Naive B cell (primary cell): ENCODE data around the gene GNAL. TPM values are rescaled to one million over a fixed set of nuclear protein-coding genes. Genes with fewer than 3 reads are reported as not detected.

Experiments used
- ATAC-seq, 2 donors: fragments of 150-1000 bp; cut with Tn5 transposase; 2 replicates each; pipeline ENCODE4 v1.10.0; 2021; ENCODE audit warnings: low read depth in 2 of 2, mild to moderate bottlenecking in 2 of 2, moderate library complexity in 2 of 2
- DNase-seq: peaks from one replicate; pipeline ENCODE4 v3.0.0; 2022
- H3K27ac Mint-ChIP-seq, 6 donors: one replicate each; pipeline ENCODE4 v1.8.0; 2020 to 2022; ENCODE audit warnings: mild to moderate bottlenecking in 6 of 6, mixed read lengths in 6 of 6, moderate library complexity in 5 of 6, inconsistent platforms in 2 of 6
- H3K27me3 Mint-ChIP-seq, 3 donors: one replicate each; pipeline ENCODE4 v1.8.0; 2021 to 2022; ENCODE audit warnings: mixed read lengths in 3 of 3, mild to moderate bottlenecking in 1 of 3
- H3K36me3 Mint-ChIP-seq, 2 donors: one replicate each; pipeline ENCODE4 v1.8.0; 2020 to 2022; ENCODE audit warnings: mixed read lengths in 2 of 2, inconsistent platforms in 1 of 2, mild to moderate bottlenecking in 1 of 2
- H3K4me1 Mint-ChIP-seq, 3 donors: one replicate each; pipeline ENCODE4 v1.8.0; 2020 to 2022; ENCODE audit warnings: mixed read lengths in 3 of 3, inconsistent platforms in 1 of 3, mild to moderate bottlenecking in 1 of 3, moderate library complexity in 1 of 3
- H3K4me3 Mint-ChIP-seq, 8 donors: one replicate each; pipeline ENCODE4 v1.8.0; 2020 to 2022; ENCODE audit warnings: mild to moderate bottlenecking in 8 of 8, mixed read lengths in 8 of 8, moderate library complexity in 8 of 8, inconsistent platforms in 2 of 8
- H3K9me3 Mint-ChIP-seq, 7 donors: one replicate each; pipeline ENCODE4 v1.8.0; 2020 to 2022; ENCODE audit warnings: mixed read lengths in 7 of 7, mild to moderate bottlenecking in 5 of 7, inconsistent platforms in 2 of 7, moderate library complexity in 1 of 7
- polyA plus RNA-seq, 6 donors: library from polyadenylated mRNA; unstranded; fragments of 300-500 nt; fragmentation: Illumina TruSeq; gene quantifications; one replicate each; pipeline ENCODE4 v1.2.3, GENCODE V29; 2021; ENCODE audit warnings: low read depth in 6 of 6

Gene GNAL
- polyA plus RNA-seq, 6 donors from 2014 or later, result 0.05 to 0.48 (median 0.14) TPM; not detected in 2

GRCh38 chr18:11792632-11793031, 103.6 kb downstream of the GNAL start:
- Mint-ChIP-seq H3K4me1 (peaks cover 2 to 12% (median 10%) of the 10 kb centered on the region in 3 donors), H3K27ac (no peak overlapping the region), H3K27me3 (peaks cover 8 to 28% (median 20%) of the 10 kb centered on the region in 3 donors), H3K4me3 (no peak overlapping the region), H3K36me3 (no peaks in the 10 kb centered on the region), H3K9me3 (peaks cover 0 to 5% (median 0%) of the 10 kb centered on the region in 7 donors)
- ATAC-seq, result no peak
- no peak for DNase-seq

DNA sequence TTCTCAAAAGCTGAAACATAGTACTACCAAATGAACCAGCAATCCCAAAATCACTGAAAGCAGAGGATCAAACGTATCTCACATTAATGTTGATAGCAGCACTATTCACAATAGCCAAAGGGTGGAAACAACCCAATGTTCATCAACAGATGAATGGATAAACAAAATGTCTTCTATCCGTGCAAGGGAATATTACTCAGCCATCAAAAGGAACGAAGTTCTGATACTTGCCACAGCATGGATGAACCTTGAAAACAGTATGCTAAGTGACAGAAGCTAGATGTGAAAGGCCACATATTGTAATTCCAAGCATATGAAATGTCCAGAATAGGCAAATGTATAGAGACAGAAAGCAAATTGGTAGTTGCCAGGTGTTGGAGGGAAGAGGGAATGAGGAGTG, 105.1 kb downstream of the GNAL start:
- ATAC-seq, result no peak
- H3K4me3 Mint-ChIP-seq, result no peak overlapping the region
- peaks cover 2 to 10% (median 9%) of the 10 kb centered on the region in 3 donors for H3K4me1 Mint-ChIP-seq
- peaks cover 10 to 28% (median 20%) of the 10 kb centered on the region in 3 donors for H3K27me3 Mint-ChIP-seq
- no peaks in the 10 kb centered on the region for H3K36me3 Mint-ChIP-seq
- DNase-seq, result no peak
- H3K27ac Mint-ChIP-seq, result no peak overlapping the region
- peaks cover 0 to 5% (median 0%) of the 10 kb centered on the region in 7 donors for H3K9me3 Mint-ChIP-seq

DNA sequence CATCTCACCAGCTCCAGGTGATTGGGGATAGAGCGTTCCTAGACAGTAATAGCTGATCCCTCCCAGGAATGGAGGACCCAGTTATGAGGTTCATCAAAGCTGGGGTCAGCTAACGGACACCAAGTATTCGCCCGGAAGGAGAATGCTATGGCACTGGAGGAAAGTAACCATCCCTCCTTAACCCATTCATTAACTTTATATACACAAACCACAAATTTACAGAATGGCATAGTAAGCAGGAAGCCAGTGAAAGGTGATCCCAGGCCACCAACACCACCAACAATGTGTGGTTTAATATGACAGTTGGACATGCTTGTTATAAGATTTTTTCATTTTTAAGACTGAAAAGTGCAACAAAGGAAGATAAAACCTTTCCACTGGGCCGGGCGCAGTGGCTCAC, 106.9 kb downstream of the GNAL start:
- peaks cover 0 to 5% (median 0%) of the 10 kb centered on the region in 7 donors for H3K9me3 Mint-ChIP-seq
- no peak for ATAC-seq
- no peaks in the 10 kb centered on the region for H3K36me3 Mint-ChIP-seq
- DNase-seq, result no peak
- H3K4me1 Mint-ChIP-seq, result no peaks in the 10 kb centered on the region
- H3K27me3 Mint-ChIP-seq, result peaks cover 18 to 41% (median 23%) of the 10 kb centered on the region in 3 donors
- H3K4me3 Mint-ChIP-seq, result no peak overlapping the region
- no peak overlapping the region for H3K27ac Mint-ChIP-seq

DNA sequence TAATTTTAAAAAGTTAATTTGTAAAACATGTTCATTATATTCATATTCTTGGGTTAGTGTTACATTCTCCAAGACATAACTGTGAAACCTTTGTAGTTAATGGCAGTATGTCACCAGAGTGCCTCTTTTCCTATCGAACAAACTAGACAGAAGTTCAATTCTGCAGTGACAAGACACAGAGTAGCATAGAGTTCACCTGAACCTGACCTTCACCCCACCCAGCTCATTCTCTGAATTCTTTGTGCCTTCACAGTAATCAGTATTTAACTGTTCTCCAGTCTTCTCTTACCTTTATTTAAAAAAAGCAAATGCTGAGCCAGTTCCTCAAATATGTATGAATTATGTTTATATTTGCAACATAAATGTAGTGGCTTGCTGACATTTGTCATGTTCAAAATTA, 109.2 kb downstream of the GNAL start:
- no peak for ATAC-seq
- Mint-ChIP-seq H3K9me3 (peaks cover 0 to 5% (median 0%) of the 10 kb centered on the region in 7 donors), H3K4me1 (no peaks in the 10 kb centered on the region), H3K27ac (no peak overlapping the region), H3K36me3 (no peaks in the 10 kb centered on the region), H3K4me3 (no peak overlapping the region), H3K27me3 (peaks cover 21 to 43% (median 22%) of the 10 kb centered on the region in 3 donors)
- DNase-seq, result no peak

DNA sequence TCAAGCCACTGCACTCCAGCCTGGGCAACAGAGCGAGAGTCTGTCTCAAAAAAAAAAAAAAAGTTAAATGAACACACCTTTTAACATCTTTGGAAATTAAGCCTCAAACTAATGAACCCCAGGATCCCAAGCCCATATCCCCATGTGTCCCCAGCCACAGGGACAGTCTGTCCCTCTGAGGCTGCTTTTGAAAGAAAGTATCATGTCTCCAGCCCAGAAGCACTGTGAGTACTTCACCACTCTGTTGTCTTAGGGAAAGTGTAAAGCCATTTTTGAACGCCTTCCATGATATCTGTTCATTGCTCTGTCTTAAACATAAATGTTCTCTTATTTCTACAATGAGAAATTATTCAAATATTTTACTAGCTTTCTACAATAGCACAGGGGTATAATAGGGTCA, 110.0 kb downstream of the GNAL start:
- ATAC-seq, result no peak
- H3K9me3 Mint-ChIP-seq, result peaks cover 0 to 4% (median 0%) of the 10 kb centered on the region in 7 donors
- H3K27ac Mint-ChIP-seq, result no peak overlapping the region
- no peaks in the 10 kb centered on the region for H3K4me1 Mint-ChIP-seq
- no peaks in the 10 kb centered on the region for H3K36me3 Mint-ChIP-seq
- H3K27me3 Mint-ChIP-seq, result peaks cover 19 to 42% (median 21%) of the 10 kb centered on the region in 3 donors
- no peak for DNase-seq
- no peak overlapping the region for H3K4me3 Mint-ChIP-seq

DNA sequence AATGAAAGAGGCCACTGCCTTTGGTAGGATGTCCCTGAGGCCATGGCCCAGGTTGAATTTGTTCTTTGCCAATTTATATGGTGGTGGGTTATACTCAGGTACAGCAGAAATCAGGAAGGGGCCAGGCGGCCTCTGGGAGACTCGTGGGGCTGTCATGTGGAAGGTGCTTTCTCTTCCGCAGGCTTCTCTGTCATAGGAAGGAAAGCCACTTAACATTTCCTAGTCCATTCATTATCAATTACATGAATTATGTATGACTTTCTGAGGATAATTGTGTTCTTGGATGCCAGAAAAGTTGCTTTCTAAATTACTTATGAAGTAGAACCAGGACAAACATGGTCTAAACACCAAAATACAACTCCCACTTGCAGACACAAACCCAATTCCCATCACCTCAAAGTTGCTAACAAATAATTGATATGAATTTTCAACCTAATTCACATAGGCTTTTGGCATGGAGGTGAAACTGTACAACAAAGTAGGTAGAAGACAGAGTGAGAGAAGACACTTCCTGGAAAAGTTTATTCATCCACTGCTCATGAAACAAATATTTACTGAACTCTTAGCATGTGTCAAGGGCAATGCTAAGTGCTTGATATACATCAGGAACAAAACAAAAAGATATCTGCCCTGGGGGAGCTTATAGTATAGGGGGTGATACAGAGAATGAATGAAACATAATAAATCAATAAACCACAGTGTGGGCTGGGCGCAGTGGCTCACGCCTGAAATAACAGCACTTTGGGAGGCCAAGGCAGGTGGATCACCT, 111.7 kb downstream of the GNAL start:
- Mint-ChIP-seq H3K27ac (peak overlapping the region in 1 of 6 donors; percentile 57), H3K4me3 (no peak overlapping the region), H3K9me3 (no peaks in the 10 kb centered on the region), H3K4me1 (no peaks in the 10 kb centered on the region), H3K36me3 (no peaks in the 10 kb centered on the region), H3K27me3 (peaks cover 23 to 36% (median 28%) of the 10 kb centered on the region in 3 donors)
- ATAC-seq (no peak), DNase-seq (no peak)

DNA sequence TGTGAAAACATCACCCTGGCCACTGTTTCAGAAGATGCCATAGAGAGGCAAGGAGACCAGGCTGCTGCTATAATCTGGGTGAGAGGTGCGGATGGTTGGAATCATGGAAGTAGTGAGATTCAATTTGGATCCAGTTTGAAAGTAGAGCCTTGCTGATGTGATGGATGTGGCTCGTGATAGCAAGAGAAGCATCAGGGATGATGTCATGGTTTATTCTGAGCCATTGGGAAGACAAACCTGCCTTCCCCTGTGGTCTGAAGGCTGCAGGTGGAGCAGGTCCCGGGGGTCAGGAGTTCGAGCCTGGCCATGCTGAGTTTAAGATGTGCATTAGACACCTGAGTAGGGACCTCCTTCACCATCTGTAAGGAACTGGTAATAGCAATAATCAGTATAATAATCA, 112.5 kb downstream of the GNAL start:
- Mint-ChIP-seq H3K36me3 (no peaks in the 10 kb centered on the region), H3K9me3 (no peaks in the 10 kb centered on the region), H3K27ac (peak overlapping the region in 1 of 6 donors; percentile 57), H3K4me3 (no peak overlapping the region), H3K4me1 (no peaks in the 10 kb centered on the region), H3K27me3 (peaks cover 26 to 36% (median 31%) of the 10 kb centered on the region in 3 donors)
- no peak for ATAC-seq
- no peak for DNase-seq

- ATAC-seq (no peak), DNase-seq (no peak)
- H3K27ac Mint-ChIP-seq, result no peak overlapping the region
- no peaks in the 10 kb centered on the region for H3K9me3 Mint-ChIP-seq
- no peaks in the 10 kb centered on the region for H3K4me1 Mint-ChIP-seq
- H3K27me3 Mint-ChIP-seq, result peaks cover 26 to 36% (median 34%) of the 10 kb centered on the region in 3 donors
- H3K4me3 Mint-ChIP-seq, result no peak overlapping the region
- H3K36me3 Mint-ChIP-seq, result no peaks in the 10 kb centered on the region
Observed at GRCh38 chr18:11802158-11802557, 113.1 kb downstream of the GNAL start.

DNA sequence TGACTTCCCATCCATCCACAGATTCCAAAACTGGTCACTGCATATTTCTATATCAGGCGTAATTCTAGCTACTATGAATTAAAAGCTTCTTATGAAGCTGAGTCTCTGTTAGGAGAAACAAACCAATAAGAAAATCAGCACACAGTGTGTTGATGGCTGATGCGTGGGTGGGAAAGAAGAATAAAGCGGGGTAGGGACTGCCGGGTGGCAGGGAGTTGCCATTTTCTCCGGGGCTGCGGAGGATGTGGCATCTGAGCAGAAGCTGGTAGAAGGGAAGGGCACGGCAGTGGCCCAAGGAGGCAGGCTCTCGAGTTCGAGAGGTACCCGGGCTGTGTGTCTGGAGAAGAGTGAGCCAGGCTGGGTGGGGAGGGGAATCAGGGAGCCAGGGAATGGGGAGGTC, 113.5 kb downstream of the GNAL start:
- Mint-ChIP-seq H3K36me3 (no peaks in the 10 kb centered on the region), H3K4me1 (no peaks in the 10 kb centered on the region), H3K27me3 (peaks cover 26 to 38% (median 36%) of the 10 kb centered on the region in 3 donors), H3K9me3 (no peaks in the 10 kb centered on the region), H3K4me3 (no peak overlapping the region), H3K27ac (peak overlapping the region in 1 of 6 donors; percentile 0)
- DNase-seq (no peak), ATAC-seq (no peak)

DNA sequence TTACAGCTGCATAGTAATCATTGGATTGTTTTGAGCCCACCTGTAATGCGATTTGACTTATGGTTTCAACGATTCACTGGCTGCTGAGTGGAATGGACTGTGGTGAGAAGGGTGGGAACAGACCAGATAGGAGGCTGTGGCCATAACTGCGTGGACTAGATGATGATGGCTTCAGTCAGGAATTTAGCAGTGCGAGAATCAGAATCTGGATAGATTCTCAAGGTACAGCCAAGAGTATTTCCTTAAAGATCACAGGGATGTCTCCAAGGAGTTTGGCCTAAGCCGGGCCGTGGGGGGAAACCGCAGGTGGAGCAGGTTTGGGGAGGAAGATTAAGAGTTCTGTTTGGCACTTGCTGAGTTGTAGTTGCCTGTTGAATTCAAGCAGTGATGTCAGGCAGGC, 118.2 kb downstream of the GNAL start:
- peak overlapping the region in 1 of 6 donors; percentile 51 for H3K27ac Mint-ChIP-seq
- DNase-seq (no peak), ATAC-seq (no peak)
- H3K36me3 Mint-ChIP-seq, result no peaks in the 10 kb centered on the region
- peaks cover 24 to 35% (median 32%) of the 10 kb centered on the region in 3 donors for H3K27me3 Mint-ChIP-seq
- H3K4me1 Mint-ChIP-seq, result no peaks in the 10 kb centered on the region
- no peaks in the 10 kb centered on the region for H3K9me3 Mint-ChIP-seq
- no peak overlapping the region for H3K4me3 Mint-ChIP-seq

- ATAC-seq, result no peak
- H3K9me3 Mint-ChIP-seq, result no peaks in the 10 kb centered on the region
- no peaks in the 10 kb centered on the region for H3K4me1 Mint-ChIP-seq
- H3K4me3 Mint-ChIP-seq, result no peak overlapping the region
- no peak for DNase-seq
- H3K27me3 Mint-ChIP-seq, result peaks cover 14 to 25% (median 22%) of the 10 kb centered on the region in 3 donors
- no peaks in the 10 kb centered on the region for H3K36me3 Mint-ChIP-seq
- no peak overlapping the region for H3K27ac Mint-ChIP-seq
Observed at GRCh38 chr18:11808001-11808855, 119.2 kb downstream of the GNAL start.

- Mint-ChIP-seq H3K27ac (no peak overlapping the region), H3K4me3 (no peak overlapping the region), H3K36me3 (no peaks in the 10 kb centered on the region), H3K4me1 (no peaks in the 10 kb centered on the region), H3K9me3 (no peaks in the 10 kb centered on the region), H3K27me3 (peaks cover 8 to 24% (median 20%) of the 10 kb centered on the region in 3 donors)
- no peak for DNase-seq
- no peak for ATAC-seq
Observed at GRCh38 chr18:11809895-11810294, 120.8 kb downstream of the GNAL start.

DNA sequence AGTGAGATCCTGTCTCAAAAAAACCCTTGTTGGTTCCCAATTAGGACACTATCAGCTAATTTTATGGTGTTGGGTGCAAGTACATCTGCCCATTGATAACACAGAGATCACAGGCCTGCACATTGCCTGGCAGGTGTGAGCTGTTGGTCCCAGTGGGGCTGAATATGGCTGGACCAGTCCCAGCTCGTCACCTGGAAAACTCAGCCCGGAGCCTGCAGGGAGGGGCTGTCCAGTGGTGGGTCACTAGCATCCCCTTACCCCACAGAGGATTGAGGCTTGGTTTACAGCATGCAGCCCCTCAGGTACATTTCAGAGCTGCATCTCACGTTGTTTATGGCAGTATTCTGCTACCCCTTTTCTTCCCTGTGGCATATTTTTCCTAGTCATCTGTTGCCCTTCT, 121.3 kb downstream of the GNAL start:
- H3K4me3 Mint-ChIP-seq, result no peak overlapping the region
- H3K9me3 Mint-ChIP-seq, result no peaks in the 10 kb centered on the region
- DNase-seq (no peak), ATAC-seq (no peak)
- peaks cover 8 to 24% (median 21%) of the 10 kb centered on the region in 3 donors for H3K27me3 Mint-ChIP-seq
- no peaks in the 10 kb centered on the region for H3K4me1 Mint-ChIP-seq
- H3K27ac Mint-ChIP-seq, result no peak overlapping the region
- H3K36me3 Mint-ChIP-seq, result no peaks in the 10 kb centered on the region

- no peak for DNase-seq
- H3K9me3 Mint-ChIP-seq, result no peaks in the 10 kb centered on the region
- H3K4me1 Mint-ChIP-seq, result no peaks in the 10 kb centered on the region
- no peak for ATAC-seq
- H3K36me3 Mint-ChIP-seq, result no peaks in the 10 kb centered on the region
- H3K27ac Mint-ChIP-seq, result no peak overlapping the region
- peaks cover 8 to 19% (median 15%) of the 10 kb centered on the region in 3 donors for H3K27me3 Mint-ChIP-seq
- peak overlapping the region in 1 of 8 donors; percentile 15 for H3K4me3 Mint-ChIP-seq
Observed at GRCh38 chr18:11811009-11811408, 121.9 kb downstream of the GNAL start.
